AML-193 (cell line): ENCODE measurements around the gene AGER.
A peak's percentile ranks its signal among the peaks of the same experiment; 100 is the strongest.

Experiments
- DNase-seq, 2 experiments: peaks; one replicate each; lab custom pipeline; 2025; lab: John Stamatoyannopoulos, UW

The AGER gene

DNA sequence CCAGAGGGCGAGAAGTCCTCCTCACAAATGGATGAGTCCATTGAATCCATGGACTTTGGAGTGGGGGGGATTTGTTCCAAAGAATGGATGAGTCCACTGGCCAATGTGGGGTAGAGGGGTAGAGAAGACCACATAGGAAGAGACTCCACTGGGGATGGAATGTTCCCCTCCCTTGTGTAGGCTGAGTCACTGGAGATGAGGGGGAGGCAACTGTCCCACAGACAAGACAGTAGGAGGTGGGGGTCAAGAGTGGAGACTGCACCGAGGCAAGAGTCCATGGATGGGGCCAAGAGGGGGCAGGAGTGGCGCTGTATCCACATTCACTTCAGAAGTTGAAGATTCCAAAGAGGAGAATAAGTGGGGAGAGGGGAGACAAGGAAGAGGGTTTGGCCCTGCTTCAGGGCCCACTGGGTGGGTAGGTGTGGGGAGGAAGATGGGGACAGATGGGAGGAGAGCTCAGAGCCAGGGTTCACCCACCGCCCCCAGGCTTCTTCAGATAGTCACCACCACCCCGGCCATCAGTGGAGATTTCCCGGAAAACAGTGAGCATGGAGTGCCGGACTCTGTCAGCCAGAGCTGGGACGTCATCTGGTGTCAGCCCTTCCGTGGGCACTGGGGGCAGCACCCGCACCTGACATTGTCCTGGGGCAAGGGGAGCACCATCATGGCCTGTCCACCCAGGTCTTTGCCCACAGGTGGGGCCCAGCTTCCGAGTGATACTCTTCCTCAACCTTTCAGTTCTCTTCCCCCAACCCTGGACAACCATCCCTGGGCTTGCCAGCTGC lies 15.1 kb downstream of the AGER start:
- no peak for DNase-seq

DNA sequence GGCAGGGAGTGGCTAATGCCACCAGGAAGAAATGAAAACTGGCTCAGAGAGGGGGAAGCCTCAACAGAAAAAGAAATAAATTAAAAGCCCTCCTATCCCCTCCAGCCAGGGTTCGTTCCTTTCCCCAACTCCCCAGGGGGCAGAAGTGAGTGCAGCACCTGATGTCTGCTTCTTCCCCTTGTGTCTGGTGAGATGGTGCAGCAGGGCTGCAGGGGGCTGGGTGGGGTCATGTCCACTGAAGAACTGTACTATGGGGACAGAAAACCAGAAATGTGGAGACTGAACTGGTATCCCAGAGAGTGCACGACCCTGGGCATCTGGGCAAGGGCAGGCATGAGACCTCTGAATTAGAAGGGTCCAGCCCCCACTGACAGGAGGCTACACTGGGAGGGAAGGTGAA lies 15.7 kb downstream of the AGER start:
- no peak for DNase-seq

DNA sequence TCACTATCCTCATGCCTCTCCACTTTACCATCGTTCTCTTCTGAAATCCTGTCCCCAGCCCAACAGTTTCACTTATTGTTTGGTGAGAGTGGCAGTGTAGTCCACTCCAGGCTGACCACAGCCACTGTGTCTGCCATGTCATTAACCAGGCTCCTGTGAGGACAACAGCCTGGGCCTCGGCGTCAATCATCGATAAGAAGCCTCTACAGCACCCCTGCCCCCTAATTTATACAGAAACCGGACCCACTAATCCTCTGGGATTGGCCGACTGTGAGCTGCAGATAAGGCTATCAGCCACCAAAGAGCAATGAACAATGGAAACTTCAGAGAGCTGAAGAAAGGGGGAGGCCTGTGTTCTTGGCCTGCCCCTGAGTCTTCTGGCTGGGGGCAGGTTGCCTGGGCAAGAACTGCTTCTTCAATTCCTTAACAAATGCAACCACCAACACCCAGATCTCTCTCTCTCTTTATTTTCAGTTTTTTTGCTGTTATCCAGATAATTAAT lies 16.2 kb downstream of the AGER start:
- DNase-seq: no peak

DNA sequence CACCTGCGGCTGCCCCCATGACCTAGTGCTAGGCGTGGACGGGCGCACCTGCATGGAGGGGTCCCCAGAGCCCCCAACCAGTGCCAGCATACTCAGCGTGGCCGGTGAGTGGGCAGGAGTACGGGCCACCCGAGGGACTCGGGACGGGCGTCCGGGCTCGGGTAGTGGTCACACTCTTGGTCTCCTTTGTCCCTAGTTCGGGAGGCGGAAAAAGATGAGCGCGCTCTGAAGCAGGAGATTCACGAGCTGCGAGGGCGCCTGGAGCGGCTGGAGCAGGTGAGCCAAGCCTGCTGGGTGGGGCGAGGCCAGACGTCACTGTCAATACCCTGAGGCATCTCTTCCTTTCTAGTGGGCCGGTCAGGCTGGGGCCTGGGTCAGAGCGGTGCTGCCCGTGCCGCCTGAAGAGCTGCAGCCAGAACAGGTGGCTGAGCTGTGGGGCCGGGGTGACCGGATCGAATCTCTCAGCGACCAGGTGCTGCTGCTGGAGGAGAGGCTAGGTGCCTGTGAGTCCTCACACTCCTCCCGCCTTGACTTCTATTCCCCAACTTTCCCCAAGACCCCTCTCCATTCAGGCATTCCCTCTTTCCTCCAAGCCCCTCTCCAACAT lies 16.8 kb downstream of the AGER start:
- no peak for DNase-seq

DNA sequence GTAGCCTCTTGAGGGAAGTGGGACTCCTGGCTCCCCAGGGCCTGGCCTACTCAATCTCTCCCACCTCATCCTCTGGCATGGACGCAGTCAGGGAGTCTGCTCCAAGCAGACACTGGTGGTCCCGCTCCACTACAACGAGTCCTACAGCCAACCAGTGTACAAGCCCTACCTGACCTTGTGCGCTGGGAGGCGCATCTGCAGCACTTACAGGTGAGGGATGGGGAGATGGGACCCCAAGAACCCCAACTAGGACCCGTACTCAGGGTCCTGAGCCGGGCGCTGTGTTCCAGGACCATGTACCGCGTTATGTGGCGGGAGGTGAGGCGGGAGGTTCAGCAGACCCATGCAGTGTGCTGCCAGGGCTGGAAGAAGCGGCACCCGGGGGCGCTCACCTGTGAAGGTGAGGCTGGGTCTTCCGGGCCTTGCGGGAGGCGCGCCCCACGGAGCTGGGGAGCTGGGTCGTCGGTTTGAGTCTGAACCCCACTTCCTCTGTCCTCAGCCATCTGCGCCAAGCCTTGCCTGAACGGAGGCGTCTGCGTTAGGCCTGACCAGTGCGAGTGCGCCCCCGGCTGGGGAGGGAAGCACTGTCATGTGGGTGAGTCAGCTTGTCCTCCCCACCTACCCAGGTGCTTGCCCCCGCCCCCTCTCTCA lies 17.5 kb downstream of the AGER start:
- no peak for DNase-seq

DNA sequence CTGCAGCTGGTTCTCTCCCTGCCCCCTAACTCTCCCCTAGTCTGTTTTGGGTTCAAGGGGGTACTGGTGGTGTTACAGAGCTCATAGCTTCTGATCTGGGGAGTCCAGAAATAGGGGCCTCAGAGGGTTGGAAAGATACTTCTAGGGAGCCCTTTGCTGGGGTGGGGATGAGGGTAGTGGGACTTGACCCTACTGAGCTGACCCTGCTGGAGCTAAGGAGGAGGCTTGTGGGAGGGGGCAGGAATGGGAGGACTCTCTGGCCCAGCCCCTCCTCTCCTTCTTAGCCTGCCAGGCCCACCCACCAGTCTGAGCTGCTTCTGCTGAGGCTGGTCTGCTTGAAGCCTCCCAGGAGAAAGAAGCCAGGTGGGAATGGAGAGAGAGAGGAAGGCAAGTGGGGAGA lies 19.8 kb downstream of the AGER start, which contains the start of gene EGFL8:
Gene EGFL8, plus strand, starts transcription at position 301 of the 400 bp plus-strand sequence. CDS start 1,571 bp downstream, outside the sequence.
- DNase-seq: no peak

DNA sequence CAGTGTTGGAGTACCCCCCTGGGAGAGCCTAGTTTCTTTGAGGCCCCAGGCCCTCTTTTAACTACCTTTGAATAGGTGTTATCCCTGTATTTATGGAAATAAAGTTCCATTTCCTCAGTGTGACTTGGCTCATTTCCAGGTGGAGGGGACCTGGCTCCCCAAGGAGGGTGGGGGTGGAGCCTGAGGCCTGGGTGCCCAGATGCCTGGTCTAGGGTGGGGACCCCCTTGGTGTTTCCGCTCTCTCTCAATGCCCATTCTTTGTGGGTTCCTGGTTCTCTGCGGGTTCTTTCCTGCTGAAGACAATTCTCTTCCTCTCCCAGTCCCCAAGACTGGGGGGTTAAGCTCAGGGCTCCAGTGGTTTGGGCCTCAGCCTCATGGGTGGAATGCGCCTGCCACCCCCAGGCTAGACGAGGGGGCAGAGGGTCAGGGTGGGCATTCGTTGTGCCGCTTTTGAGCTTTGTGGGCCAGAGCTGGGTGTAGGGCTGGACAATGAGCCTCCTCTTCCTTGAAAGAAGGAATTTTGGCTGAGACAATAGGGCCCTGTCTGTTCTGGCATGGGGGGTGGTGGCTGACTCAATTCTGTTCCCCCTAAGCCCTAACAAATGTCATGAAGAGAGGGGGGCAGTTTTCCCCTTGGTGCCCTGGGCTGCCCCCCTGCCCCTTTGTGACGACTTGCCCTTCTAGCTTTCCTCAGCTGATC lies 20.3 kb downstream of the AGER start:
- DNase-seq: no peak

DNA sequence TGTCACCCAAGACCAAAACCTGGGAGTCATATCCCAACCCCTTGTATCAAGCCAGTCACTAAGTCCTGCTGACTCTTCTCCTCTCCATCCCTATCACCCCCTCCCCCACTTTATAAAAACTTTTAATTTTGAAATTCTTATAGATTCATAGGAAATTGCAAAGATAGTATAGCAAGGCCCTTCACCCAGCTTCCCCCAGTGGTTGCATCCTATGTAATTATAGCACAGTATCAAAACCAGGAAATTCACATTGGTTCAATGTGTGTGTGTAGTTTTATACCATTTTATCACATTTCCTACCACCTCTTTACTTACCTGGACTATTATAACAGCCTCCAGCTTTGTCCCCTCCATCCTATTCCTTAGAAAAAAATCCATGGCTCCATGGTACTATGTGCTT lies 26.0 kb downstream of the AGER start:
- DNase-seq: no peak

DNA sequence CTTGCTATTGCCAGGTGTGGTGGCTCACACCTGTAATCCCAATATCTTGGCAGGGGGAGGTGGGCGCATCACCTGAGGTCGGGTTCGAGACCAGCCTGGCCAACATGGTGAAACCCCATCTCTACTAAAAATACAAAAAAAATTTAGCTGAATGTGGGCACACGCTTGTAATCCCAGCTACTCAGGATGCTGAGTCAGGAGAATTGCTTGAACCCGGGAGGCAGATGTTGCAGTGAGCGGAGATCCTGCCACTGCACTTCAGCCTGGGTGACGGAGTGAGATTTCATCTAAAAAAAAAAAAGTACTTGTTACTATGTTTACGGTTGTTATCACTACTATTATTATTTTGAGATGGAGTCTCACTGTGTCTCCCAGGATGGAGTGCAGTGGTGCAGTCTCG lies 27.2 kb downstream of the AGER start:
- no peak for DNase-seq

DNA sequence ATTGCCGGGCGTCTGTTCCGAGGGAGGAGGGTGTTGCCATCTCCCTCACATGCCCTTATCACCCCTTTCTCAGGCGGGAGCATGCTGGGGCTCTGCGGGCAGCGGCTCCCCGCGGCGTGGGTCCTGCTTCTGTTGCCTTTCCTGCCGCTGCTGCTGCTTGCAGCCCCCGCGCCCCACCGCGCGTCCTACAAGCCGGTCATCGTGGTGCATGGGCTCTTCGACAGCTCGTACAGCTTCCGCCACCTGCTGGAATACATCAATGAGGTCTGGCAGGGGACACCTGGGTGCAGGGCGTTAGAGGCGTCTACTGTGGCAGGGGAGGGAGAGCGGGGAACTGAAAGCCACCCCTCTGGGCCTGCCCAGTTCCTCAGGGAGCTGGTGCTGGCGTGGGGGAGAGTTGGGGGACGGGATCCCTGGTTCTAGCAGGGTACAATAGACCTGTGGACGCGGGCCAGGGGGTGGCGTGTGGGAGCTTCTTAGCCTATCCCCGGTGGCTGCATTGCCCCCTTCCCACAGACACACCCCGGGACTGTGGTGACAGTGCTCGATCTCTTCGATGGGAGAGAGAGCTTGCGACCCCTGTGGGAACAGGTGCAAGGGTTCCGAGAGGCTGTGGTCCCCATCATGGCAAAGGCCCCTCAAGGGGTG lies 29.4 kb downstream of the AGER start:
- peak; percentile 60 to 69 for DNase-seq

DNA sequence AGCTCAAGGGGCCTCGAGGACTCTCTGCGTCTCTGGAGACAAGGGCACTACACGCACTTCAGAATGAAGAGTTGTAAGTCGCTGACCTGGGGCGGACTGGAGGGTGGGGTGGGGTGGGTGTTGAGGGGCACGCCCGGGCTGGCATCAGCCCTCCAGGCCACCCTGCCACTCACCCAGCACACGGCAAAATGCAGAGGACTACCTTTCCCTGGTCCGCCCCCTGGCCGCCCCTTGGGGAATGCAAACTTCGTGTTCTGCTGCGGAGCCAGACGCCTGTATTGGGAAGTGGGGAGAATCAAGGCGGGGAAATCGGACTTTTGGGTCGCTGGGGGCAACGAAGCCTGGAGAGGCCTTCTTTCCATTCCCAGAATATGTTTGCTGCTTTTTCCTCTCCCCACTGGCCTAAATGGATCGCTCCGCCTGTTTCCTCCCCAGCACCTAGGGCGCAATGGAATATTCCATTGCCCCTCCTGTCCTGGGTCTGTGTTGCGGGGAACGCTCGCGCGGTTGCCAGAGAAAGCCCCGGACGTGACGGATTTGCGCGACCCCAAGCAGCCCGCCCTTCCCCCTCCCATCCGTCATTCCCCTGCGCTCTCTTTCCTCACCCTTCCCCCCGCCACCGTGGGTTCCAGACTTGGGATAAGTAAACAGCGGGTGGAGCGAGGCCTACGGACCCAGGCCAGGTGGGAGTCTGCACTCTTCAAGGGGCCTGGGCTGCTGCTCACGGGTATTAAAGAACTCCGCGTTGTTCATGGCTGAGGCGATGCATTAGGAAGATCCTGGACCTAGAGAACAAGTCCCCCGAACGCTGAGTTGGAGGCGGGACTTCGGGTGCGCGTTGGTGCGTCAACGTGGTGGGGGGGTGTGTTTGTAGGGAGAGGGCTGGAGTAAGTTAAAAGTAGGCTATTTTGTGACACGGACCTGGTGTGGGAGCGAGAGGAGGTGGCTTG lies 30.2 kb downstream of the AGER start, which contains the start of gene PPT2:
Gene PPT2, plus strand, starts transcription at position 578 of the 950 bp plus-strand sequence. CDS start 454 bp downstream, outside the sequence.
- DNase-seq: peak; percentile 69 to 75

DNA sequence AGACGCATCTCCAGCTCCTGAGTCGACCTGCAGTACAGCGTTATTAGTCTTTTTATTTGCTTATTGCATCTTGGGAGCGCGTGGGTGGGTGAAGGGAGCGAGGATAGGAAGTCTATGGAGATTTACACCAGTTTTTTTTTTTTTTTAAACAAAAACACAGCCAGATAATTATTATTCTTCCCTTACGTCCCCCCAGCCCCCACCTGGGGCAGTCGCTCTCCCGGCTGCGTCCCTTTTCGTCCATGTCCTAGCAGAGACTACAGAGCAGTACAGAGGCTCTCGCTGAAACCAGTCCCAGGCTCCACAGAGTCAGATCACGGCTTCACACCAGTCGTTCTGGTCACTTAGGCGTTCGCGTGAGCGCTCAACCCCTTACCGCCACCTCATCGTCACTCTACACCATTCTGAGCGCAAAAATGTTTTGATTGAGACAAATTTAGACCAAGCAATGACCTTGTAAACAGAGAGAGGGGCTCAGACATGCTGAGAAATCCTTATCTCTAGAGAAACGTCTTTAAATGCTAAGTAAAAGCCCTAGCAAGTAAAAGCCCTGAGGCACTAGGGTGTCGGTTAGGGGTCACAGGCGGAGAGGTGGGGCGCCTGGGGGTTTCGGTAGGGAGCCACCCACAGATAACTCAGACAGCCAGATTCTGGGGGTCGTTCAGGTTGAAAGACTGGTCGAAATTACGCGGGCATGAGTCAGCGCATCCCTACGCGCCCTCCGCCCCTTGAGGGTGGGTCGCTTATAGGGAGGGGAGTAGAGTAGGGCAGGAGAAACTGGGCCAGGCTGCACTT lies 31.1 kb downstream of the AGER start:
- no peak for DNase-seq

DNA sequence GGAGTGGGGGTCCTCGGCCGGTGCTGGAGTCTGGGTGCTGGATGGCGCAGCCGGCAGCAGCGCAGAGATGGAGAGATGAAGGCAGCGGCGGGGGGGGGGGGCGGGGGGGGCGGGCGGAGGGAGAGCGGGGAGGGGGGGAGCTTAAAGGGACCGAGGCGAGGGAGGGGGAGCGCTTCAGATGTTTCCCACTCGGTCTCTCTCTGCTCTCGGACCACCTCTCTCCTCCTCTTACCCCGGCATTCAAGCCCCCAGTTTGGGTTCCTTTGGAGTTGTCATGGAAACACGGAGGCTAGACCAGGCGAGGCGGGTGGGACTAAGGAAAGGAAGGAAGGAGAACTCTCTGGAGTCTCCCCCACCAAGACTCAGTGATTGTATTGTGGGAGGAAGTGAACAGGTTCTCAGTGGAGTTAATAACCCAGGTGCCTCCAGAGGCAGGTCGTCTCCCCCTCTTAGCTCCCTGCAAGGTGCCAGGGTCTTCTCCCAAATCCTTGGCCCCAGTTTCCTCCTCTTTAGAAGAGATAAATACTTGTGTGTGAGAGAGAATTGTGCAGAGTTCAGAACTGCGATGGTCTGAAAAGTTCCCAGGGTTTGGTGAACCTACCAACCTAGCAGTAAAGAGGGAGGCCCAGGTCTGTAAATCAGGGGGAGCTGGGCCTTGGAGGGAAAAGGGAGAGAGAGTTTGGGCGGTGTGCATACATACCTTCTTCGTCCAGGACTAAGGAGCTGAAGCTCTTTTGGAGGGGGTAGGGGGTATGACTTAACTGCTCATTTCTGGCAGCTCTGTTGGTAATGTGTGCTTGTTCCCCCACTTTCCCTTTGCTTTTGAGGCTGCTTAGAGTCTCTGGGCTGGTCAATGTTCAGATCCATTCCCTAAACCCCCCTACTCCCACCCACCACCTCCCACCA lies 31.9 kb downstream of the AGER start, which contains the start of gene PRRT1:
Gene PRRT1, minus strand, starts transcription at position 77 of the 906 bp plus-strand sequence. CDS start 112 bp downstream, outside the sequence.
- DNase-seq: no peak

DNA sequence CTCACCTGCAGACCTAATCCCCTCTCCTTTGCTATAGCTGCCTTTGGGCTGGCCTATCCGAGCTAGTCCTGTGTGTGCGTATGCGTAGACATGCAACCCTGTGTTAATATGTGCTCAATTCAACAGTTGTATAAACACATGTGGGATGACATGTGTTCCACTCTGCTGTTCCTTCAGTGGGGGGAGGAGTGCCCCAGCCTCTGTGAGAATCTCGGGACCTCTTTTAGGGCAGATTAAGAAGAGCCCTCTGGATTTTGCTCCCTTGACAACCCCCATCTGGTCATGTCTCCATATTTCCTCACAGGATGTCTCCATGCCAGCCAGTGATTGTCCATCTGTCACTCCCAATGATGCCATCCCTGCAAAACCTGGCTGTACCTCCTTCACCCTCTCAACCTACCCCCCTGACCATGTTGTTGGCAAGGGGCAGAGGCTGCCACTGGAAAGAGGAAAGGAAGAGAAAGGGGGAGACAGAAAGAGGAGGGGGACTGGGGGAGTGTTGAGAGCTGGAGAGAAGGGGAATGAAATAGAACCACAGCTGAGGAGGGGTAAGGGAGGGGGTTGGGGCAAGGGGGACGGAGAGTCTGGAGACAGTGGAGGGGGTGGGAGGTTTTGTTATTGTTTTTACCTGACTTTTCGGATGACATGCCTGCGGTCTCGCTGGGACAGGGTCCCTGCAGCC lies 32.7 kb downstream of the AGER start:
- no peak for DNase-seq

DNA sequence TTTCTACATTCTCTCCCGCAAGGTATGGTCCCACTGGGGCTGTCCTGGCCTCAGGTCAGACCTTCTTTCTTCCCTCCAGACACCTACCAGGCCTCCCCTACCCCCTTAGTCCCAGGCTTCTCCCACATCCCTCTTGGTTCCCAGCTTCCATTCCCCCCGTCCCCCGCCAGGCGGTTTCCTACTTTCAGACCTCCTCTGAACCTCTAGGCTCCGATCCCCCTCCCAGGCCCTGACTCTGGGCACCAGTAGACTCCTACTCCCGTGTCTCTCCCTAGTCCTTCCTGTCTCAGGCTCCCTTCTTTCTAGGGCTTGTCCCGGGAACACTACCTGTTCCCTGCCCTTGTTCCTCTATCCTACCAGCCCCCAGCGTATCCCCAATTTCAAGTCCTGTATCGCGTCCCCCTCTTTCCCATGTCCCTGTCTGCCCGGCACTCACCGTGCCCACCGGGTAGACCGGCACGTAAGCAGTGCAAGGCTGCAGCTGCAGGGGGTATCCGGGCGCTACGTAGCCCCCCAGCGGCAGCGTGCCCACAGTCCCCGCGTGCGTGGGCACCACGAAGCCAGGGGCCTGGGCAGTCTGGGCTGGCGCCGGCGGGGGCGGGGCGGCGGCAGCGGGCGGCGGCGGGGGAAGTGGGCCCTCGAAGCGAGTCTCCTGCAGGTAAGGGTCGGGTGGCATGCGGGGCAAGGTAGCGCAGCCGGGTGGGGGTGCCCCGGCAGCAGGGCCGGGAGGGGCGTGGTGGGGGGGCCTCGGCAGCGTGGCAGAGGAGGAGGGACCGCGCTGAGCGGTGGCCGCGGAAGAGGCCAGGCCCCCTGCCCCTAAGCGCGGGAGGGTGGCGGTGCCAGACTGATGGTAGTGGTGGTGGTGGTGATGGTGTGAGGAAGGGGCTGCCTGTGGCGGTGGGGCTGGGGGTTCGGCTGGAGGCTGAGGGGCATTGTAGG lies 33.9 kb downstream of the AGER start:
- no peak for DNase-seq

DNA sequence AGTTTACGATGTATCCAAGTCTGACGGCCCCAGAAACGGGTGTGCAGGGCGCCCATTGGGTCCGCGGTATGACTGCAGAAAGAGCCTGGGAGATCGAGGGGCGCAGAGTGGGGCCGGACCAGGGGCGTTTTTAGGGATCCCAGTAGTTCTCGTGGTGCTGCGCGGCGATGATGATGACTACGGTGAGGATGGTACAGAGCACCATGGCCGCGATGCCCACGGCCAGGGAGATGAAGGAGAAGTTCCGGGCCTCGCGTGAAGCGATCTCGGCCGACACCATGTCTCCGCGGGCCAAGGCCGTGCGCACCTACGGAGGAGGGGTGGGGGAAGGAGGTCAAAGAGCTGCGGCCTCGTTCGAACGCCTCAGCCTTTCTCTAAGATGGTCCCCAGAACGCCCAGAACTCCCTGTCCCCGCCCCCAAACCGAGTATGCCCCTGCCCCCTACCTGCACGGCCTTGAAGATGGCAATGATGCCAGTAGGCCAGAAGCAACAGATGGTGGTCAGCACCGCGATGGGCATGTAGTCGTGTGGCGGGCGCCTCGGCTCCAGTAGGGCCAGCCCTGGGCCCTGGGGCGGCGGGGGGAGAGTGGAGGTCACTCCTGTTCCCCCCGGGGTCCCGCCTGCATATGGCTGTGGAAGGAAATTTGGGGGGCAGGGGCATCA lies 34.8 kb downstream of the AGER start:
- no peak for DNase-seq
